Activated CD8-positive, alpha-beta memory T cell treated with anti-CD3 and anti-CD28 coated beads for 4 hours (primary cell): Measurements from ENCODE around the gene PDGFB.

Experiments used
- DNase-seq, 2 donors: peaks; one replicate each; pipeline ENCODE4 v3.0.0-alpha.2; 2020; ENCODE audit warnings: low read depth in 2 of 2

Gene PDGFB

DNA sequence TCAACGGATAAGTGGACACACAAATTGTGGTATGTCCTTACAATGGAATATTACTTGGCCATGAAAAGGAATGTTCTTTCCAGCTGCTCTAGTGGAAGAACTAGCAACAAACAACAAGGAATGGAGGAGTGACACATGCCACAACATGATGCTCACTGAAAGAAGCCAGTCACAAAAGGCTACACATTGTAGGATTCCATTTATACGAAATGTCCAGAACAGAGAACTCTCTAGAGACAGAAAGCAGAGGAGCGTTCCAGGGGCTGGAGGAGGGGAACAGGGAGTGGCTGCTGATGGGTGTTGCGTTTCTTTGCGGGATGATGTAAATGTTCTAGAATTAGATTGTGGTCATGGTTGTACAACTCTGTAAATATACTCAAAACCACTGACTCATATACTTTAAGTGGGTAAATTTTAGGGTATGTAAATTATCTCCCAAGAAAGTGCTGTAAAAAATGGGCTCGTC, 32.4 kb upstream of the PDGFB start:
- DNase-seq, result no peak

DNA sequence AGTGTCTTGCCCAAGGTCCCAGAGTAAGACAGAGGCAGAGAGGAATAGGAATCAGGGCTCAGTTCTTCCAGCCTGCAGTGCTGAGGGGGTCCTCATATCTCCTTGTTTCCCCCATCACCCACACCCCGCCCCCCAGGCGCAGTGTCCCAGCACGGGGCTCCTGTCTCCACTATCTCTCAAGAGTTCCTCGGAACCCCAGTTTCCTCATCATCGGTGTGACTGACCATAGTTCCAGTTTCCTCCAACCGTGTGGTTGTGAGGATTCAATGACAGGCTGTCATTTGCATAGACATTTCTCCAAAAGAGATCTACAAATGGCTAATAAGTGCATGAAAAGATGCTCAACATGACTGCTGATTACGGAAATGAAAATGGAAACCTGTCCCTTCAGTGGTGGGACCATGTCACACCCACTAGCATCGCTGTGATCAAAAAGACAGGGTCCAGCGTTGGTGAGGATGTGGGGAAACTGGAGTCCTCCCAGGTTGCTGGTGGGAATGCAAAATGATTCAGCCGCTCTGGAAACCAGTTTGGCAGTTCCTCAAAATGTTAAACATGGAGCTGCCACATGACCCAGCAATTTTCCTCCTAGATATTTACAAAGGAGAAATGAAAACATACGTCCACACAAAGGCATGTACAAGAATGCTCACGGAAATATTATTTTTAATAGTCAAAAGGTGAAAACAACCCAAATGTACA, 31.8 kb upstream of the PDGFB start:
- no peak for DNase-seq

DNA sequence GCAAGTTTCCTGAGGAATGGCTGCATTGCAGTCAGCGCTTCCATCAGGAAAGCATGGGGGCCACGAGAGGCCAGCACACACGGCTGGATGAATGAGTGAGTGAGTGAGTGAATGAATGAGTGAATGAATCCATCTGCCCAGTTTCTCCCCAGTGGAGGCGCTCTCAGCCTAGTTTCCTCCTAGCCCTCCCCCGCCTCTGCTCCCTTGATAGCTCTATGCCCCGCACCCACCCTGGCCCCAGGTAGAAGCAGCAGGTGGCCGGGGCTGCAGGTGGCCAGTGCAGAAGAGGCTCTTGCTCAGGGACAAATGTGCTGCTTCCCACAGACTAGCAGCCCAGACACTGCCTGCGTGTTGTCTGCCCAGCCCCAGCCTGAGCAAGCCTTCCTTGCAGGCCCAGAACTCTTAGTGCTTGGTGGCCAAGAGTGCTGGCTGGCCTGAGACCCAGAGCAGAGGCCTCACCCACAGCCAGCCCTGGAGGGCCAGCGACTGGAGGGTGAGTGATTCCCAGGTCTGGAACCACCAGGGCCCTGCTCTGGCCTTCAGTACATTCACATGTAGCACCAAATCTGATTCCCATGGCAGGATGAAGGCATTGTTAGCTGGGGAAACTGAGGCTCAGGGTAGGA, 31.1 kb upstream of the PDGFB start:
- no peak for DNase-seq

DNA sequence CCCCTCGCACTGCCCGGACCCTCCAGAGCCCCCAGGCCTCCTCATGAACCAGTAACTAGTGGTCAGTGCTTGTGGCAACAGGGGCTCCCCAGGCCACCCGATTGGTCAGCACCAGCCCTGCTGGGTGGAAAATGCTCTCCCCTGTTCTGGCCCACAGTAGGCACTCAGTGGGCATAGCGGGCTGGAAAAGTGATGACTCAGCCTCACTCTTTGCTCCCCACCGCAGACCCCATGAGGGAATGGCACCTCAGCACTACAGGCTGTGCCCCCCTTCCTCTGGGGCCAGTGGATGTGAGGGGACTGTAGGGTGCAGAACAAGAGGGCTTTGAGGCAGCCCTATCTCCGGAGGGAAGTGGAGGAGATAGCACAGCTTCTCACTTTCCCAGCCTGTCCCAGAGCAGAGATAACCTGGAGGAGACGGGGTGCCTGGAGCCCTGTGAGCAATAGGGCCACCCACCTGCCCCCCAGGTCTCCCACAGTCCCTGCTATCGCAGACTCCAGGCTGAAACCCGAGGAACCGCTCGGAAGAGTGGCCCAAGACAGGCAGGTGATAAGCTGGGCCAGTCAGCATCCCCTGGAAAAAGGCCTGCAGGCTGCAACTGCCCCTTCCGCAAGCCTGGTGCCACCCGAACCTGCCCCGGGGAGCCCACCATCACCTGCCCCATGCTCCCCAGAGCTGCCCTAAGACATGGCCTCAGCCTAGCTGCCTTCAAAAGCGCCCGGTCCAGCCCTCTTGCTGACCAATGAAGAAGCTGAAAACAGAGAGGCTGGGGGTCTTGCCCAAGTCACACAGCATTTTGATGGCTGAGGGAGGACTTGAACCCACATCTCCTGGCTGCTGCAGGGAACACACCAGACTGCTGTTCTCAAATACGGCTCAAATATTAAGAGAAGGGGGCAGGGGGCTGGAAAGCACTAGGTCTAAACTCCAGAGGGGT, 29.4 kb upstream of the PDGFB start:
- no peak for DNase-seq

DNA sequence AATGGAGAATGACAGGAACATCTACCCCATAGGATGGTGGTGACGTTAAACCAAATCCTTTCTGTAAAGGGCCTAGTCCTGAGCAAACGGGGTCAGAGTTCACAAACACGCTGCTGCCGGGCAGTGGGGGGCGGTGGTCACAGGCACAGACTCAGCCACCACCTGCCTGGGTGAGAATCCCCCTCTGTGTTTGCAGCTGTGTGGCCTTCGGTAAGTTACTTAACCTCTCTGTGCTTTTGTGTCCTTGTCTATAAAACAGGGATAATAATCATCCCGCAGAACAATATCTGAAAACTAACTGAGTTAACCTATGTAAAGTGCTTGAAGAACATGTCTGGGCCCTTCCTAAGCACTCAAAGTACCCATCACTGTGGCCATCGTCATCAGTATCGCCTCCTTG, 26.0 kb upstream of the PDGFB start:
- no peak for DNase-seq

DNA sequence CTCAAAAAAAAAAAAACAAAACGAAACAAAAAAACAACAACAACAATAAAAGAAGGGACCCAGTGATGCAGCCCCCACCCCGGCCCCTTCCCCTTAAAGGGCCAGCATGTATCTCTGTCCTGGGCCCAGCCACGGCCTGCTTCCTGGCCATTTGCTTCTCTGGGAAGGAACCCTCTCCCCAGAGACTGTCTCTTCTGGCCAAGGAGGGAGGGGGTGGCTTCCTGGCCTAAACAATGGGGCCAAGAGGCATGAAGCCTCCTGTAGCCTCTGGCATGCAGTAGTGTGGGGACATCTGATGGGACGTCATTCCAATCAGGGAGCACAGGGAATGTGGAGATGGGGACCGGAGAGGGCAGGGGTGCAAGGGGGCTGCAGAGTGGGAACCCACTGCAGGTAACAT, 25.5 kb upstream of the PDGFB start:
- no peak for DNase-seq

DNA sequence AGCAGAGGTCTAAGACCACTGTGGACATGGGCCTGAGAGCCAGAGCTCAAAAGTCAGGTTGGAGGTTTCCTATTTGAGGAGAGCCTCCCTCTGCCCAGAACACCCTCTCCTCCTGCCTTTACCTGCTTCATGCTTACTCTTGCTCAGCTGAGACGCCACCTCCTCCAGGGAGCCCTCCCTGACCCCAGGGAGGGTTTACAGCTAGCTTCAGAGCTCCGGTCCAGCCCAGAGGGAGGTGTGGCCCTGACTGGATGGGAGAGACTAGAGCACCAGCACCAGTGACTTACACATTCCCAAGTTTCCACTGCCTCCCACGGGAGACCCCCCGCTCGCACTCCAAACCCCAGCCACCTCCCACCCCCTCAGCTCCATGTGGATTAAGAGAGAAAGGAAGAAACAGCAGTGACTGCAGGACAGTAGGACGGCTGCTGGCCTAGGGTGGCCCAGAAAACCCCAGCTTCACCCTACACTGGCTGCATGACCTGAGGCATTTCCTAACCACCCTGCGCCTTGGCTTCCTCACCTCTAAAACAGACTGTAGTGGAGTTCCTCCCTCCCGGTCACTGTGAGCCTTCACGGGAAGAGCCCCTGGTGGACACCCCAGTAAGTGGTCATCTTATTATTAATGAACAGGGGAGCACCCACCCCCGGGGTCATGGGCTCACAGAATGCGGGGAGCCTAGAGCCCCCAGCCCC, 24.5 kb upstream of the PDGFB start:
- DNase-seq, result no peak

DNA sequence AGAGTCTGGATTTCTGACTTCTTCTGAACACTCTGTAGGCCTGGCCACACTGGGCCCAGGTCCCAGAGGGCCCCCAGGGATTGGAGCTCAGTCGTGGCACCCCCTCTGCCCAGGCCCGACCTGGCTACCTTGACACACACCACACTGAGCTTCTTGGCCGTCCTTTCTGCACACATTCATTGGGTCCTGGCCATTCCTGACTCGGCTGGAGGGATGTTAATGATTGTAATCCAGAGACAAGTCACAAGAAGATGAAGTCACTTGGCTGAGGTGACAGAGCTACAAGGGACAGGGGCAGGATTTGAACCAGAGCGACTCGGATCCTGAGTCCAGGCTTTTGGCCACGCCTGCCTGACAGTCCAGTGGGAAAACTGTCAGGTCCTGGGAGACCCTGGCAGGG, 23.9 kb upstream of the PDGFB start:
- DNase-seq, result no peak

DNA sequence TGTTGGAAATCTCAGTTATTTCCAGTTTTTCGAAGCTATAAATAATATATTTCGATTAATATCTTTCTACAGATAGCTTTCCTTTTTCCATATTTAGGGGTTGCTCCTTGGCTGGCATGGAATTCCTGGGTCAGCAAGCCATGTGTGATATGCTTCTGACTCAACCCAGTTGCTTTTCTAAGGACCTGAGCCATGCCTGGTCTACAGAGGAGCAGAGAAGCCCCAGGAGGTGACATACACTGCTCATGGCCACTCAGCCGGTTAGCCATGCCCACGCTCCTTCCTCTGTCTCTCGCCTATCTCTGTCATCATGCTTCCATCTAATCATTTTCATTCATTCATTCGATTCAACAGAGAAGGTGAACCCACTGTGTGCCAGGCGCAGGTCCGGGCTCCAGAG, 23.2 kb upstream of the PDGFB start:
- DNase-seq, result no peak

DNA sequence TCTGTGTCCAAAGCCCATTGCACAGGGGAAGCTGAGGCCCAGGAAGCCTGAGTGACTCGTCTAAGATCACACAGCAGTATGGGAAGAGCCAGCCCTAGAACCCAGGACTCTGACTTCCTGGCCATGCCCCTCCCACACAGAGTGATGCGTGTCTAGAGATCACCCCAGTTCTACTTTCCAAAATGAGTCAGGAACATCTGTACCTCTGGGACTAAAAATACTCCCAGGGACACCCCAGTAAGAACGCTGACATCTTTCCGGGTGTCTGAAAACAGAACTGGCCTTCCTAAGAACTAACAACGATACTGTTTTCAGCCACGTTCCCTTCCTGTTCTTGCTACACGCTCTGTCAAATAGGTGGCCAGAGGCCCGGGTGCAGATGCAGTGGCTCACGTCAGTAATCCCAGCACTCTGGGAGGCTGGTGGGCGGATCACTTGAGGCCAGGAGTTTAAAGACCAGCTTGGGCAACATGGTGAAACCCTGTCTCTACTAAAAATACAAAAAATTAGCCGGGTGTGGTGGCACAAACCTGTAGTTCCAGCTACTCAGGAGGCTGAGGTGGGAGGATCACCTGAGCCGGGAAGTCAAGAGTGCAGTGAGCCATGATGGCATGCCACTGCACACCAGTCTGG, 21.7 kb upstream of the PDGFB start:
- no peak for DNase-seq

DNA sequence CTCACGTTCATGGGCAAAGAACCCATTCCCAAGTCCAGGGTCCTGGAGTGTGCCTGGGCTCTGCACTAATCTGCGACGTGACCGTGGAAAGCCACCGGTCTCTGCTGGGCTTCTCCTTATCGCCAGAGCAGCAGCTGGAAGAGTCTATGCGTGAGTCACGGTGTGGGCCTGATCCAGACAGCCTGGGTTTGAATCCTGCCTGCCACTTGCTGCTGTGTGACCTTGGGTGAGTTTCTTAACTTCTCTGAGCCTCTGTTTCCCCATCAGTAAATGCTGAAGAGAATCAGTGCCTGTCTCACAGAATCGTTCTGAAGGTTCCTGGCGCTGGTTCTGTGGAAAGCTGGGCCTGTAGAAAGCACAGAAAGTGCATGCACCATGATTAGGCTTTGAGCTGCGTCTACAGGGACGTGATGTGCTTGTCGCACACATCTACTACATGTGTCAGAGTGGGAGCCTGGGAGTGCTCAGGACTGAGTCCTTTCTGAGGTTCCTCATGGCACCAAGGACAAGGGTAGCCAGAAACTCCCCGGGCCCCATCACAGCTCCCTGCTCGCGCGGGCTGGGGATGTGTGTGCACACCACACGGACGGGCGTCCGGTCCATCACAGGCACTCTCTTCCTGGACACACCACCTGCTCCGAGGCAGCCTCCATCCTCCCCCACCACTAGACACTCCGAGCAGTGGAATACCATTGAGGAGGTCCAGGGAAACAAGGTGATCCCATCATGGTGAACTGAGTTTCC, 20.5 kb upstream of the PDGFB start:
- DNase-seq, result no peak

DNA sequence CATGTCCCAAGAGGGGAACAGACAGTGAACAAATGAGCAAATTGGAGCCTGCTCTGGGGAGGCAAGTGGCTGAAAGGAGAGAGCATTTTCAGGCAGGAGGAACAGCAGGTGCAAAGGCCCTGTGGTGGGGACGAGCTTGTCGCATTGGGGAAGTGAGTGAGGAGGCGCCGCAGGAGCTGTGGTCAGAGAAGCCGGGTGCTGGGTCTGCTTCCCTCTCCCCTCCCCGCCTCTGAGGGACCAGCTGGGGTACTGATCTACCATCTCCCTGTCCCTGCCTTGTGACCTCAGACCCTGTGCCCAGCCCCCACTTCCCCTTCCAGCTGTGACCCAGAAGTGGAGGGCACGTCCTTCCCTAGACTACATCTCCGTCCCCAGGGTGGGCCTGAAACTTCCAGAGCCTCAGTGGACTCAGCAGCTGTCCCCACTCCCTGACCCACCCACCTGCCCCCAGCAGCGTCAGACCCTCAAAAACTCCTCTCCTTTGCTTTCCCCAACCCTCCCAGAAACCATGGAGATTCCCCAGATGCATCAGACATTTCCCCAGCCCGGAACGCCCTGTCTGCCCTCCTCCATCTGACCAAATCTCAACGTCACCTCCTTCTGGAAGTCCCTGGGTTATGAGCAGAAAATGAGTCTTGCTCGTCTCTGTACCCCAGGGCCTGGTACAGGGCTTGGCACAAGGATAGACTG, 19.7 kb upstream of the PDGFB start:
- no peak for DNase-seq

DNA sequence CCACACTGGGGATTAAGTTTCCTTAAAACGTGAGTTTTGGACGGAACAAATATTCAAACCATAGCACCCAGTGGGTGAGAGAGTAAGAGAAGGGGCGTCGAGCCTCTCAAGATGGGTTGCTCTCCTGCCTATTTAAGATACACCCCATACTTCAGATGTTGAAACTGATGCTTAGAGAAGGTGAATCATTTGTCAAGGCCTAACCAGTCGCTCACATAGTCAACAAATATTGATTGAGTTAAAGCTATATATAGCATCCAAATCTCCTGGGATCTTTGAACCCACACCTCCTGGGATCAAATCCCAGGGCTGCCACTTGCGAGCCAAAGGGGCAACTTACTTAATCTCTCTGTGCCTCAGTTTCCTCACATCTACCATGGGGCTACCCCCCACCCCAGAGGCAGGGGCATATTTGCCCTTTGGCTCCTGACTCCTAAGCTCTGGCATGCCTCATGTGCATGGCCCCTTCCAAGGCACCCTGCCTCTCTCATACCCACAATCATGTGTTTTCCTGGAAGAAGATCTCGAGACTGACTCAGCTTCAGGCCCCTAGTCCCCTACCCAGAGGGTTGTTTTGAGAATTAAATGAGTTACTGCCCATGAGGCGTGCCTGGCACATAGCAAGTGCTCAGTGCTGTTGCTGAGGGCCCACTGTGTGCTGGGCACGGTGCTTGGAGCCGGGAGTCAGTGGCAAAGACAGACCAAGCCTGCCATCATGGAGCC, 19.0 kb upstream of the PDGFB start:
- no peak for DNase-seq

DNA sequence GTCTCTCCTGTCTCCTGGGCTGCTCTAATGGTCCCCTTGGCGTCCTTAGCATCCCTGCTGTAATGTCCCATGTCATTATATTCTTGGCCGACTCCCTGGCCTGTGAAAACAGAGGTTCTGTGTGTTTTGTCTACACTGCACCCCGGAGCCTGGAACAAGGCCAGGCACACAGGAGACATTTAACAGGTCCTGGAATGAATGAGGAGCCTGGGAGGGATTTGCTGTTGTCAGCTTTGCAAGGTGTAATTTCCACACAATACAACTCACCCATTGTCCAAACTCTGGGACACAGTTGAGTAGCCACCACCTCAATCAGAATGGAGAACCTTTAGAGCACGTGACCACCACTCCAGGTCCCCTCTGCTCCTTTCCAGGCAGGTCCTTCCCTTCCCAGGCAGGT, 14.9 kb upstream of the PDGFB start:
- DNase-seq, result no peak

DNA sequence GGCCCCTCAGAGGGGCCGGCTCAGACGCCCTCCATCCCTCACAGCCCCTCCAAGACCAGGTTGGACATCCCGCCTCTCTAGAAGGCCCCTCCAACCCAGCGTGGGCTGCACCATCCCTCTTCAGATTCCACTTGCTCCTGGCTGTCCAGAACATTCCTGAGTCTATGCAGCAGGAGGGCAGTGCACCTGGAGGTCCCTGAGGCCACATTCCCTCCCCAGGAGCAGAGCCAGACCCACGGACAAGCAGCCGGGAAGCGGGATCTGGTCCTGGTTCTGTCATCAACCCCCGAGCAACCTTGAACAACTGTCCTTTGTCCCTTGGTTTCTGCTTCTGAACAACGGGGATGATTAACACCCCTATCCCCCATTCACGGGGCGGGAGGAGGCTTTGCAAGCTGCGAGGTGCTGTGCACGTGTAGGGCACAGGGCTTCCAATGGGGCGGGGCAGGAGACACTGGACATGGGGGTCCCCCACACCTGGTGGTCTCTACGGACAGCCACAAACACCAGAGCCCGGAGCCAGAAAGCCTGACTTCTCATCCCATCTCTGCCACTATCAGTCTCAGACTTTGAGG, 13.2 kb upstream of the PDGFB start:
- no peak for DNase-seq

DNA sequence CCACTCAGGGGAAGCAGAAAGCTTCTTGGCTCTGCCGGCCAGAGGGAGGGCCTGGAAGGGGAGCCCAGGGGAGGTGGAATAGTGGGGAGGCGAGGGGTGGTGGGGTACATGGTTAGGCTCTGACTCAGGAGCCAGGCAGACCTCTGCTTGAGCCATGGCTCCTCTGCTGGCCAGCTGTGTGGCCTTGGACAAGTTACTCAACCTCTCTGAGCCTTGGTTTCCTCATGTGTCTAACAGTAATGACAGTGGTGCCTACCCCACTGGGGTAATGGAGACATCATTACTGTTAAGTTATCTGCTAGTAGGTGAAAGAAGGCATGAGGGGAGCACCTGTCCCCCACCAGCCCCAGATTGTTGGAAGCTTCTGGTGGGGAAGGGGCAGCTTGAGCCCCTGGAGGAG, 12.2 kb upstream of the PDGFB start:
- DNase-seq, result no peak

DNA sequence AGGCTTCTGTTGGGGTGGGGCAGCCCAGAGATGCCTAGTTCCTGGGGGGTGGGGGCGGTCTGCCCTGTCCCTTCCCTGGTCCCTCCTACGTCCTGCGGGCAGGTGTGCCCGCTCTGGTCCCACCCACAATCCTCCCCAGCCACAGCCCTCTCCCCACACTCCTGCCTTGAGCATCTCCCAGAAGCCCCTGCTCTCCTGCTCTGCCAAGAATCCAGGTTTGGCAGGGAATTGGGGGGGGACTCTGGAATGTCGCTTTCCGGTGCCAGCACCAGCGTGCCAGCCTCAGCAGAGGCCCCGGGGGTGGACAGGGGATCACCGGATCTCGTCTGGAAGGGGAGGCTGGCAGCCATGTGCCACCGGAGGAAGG, 11.4 kb upstream of the PDGFB start:
- no peak for DNase-seq

DNA sequence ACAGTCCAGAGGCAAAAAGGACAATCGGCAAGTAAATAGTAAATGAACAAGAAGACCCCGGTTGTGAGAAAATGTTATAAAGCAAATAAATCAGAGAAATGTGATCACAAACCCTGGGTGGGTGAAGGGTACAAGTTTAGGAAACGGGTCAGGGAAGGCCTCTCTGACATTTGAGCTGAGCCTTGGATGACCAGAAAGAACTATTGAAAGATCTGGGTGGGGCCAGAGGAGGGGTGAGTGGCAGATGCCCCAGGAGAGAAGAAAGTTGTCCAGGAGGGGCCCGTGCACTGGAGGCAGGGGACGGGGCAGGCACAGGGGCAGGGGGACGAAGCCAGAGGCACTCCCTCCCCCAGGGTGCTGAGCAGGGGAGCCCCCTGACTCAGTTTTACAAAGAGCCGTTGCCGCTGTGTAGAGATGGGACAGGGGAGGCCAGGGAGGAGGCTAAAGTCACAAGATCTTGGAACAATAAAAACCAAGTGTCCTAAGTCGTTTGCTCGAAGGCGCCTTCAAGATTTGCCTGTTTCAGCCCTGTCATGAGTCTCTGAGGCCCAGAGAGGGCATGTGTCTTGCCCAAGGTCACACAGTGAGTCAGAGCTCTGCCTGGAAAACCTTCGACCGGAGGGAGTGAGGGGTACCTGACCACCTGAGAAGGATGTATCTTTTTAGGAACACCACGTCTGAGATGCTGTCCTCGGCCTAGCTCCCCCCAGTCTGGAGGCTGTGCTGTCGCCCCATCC, 10.8 kb upstream of the PDGFB start:
- no peak for DNase-seq
